HEK293 (cell line): ENCODE data around the gene EML3.
A peak's percentile ranks its signal among the peaks of the same experiment; 100 is the strongest.

ENCODE experiments used
- CTCF ChIA-PET: fragments of 350-600 bp; formaldehyde crosslinking; extraction: SDS; loops from one replicate; lab custom pipeline; 2021; ENCODE audit warnings: antibody characterized with exemption; lab: Yijun Ruan, JAX
- POLR2A ChIA-PET: fragments of 300-600 bp; formaldehyde crosslinking; extraction: SDS; loops from one replicate; lab custom pipeline; 2020; ENCODE audit warnings: antibody characterized with exemption, inconsistent platforms; lab: Yijun Ruan, JAX
- H3K27ac ChIP-seq: fragments of 200-500 bp; sonication (Bioruptor generic); 2 replicates; pipeline ENCODE4 v1.5.1; 2014; ENCODE audit warnings: low read depth, low read length, control low read depth, inconsistent platforms; ENCODE audit errors: extremely low read depth
- H3K36me3 ChIP-seq, 2 experiments: fragments of 200-500 bp in 1 of 2; sonication (Bioruptor generic) in 1 of 2; 1 replicate in 1 of 2; 2 replicates in 1 of 2; pipeline ENCODE4 v1.5.1; 2014 to 2017; ENCODE audit warnings: inconsistent platforms in 2 of 2, low read length in 2 of 2; ENCODE audit not compliant: control insufficient read depth in 2 of 2, insufficient read depth in 1 of 2
- H3K4me1 ChIP-seq: fragments of 200-500 bp; sonication (Bioruptor generic); 2 replicates; pipeline ENCODE4 v1.5.1; 2014; ENCODE audit warnings: mild to moderate bottlenecking, low read length, inconsistent platforms; ENCODE audit not compliant: control insufficient read depth, insufficient read depth
- H3K4me3 ChIP-seq: 2 replicates; pipeline ENCODE4 v1.5.1; 2011; ENCODE audit warnings: low read depth, mild to moderate bottlenecking, control low read depth, low read length, moderate library complexity
- H3K9me3 ChIP-seq: fragments of 200-500 bp; sonication (Bioruptor generic); 2 replicates; pipeline ENCODE4 v1.5.1; 2014; ENCODE audit warnings: low read depth, low read length, inconsistent platforms; ENCODE audit not compliant: control insufficient read depth, insufficient read depth
- BCL11A ChIP-seq: fragments of 450-650 bp; formaldehyde crosslinking; IDR thresholded peaks from 2 replicates; pipeline ENCODE4 v1.5.1; 2016; ENCODE audit warnings: low read depth, missing biosample characterization, missing genetic modification characterization
- IKZF3 ChIP-seq: fragments of 450-650 bp; IDR thresholded peaks from 2 replicates; pipeline ENCODE4 v1.5.0; 2018; ENCODE audit warnings: missing biosample characterization, mild to moderate bottlenecking, missing genetic modification characterization, moderate library complexity
- KLF17 ChIP-seq: fragments of 450-650 bp; formaldehyde crosslinking; IDR thresholded peaks from 2 replicates; pipeline ENCODE4 v1.5.1; 2016; ENCODE audit warnings: missing biosample characterization, missing genetic modification characterization
- PRDM10 ChIP-seq: fragments of 450-650 bp; formaldehyde crosslinking; IDR thresholded peaks from 2 replicates; pipeline ENCODE4 v1.5.1; 2016; ENCODE audit warnings: missing biosample characterization, missing genetic modification characterization
- SP2 ChIP-seq: fragments of 450-650 bp; formaldehyde crosslinking; IDR thresholded peaks from 2 replicates; pipeline ENCODE4 v1.5.1; 2016; ENCODE audit warnings: missing biosample characterization, missing genetic modification characterization
- ZBTB10 ChIP-seq: fragments of 450-650 bp; formaldehyde crosslinking; IDR thresholded peaks from 2 replicates; pipeline ENCODE4 v1.5.1; 2016; ENCODE audit warnings: missing biosample characterization, missing genetic modification characterization
- ZBTB20 ChIP-seq: fragments of 450-650 bp; formaldehyde crosslinking; IDR thresholded peaks from 2 replicates; pipeline ENCODE4 v1.5.1; 2016; ENCODE audit warnings: missing biosample characterization, missing genetic modification characterization
- ZBTB48 ChIP-seq: fragments of 450-650 bp; formaldehyde crosslinking; IDR thresholded peaks from 2 replicates; pipeline ENCODE4 v1.5.1; 2016; ENCODE audit warnings: missing biosample characterization, missing genetic modification characterization
- ZBTB6 ChIP-seq: fragments of 450-650 bp; formaldehyde crosslinking; IDR thresholded peaks from 2 replicates; pipeline ENCODE4 v1.5.1; 2017; ENCODE audit warnings: missing biosample characterization, missing genetic modification characterization
- ZIC2 ChIP-seq: fragments of 450-650 bp; formaldehyde crosslinking; IDR thresholded peaks from 2 replicates; pipeline ENCODE4 v1.5.1; 2016; ENCODE audit warnings: missing biosample characterization, missing genetic modification characterization
- ZNF138 ChIP-seq: fragments of 450-650 bp; formaldehyde crosslinking; IDR thresholded peaks from 2 replicates; pipeline ENCODE4 v1.5.1; 2016; ENCODE audit warnings: missing biosample characterization, missing genetic modification characterization, borderline replicate concordance
- ZNF174 ChIP-seq: fragments of 450-650 bp; formaldehyde crosslinking; IDR thresholded peaks from 2 replicates; pipeline ENCODE4 v1.5.0; 2017; ENCODE audit warnings: missing biosample characterization, mild to moderate bottlenecking, missing genetic modification characterization
- ZNF24 ChIP-seq: fragments of 450-650 bp; formaldehyde crosslinking; IDR thresholded peaks from 2 replicates; pipeline ENCODE4 v1.5.1; 2016; ENCODE audit warnings: missing biosample characterization, missing genetic modification characterization
- ZNF274 ChIP-seq, 2 experiments: fragments of 200-500 bp in 1 of 2; fragments of 450-650 bp in 1 of 2; sonication (Bioruptor generic) in 1 of 2; formaldehyde crosslinking in 1 of 2; IDR thresholded peaks; 2 replicates each; pipeline versions ENCODE4 v1.5.1 to v1.6.1; 2014 to 2016; ENCODE audit warnings: borderline replicate concordance in 1 of 2, inconsistent platforms in 1 of 2, low read length in 1 of 2, missing biosample characterization in 1 of 2, missing genetic modification characterization in 1 of 2
- ZNF324 ChIP-seq: fragments of 450-650 bp; formaldehyde crosslinking; IDR thresholded peaks from 2 replicates; pipeline ENCODE4 v1.5.1; 2016; ENCODE audit warnings: missing biosample characterization, missing genetic modification characterization
- ZNF341 ChIP-seq: fragments of 450-650 bp; formaldehyde crosslinking; IDR thresholded peaks from 2 replicates; pipeline ENCODE4; 2016; ENCODE audit warnings: low read depth, missing biosample characterization, missing genetic modification characterization
- ZNF398 ChIP-seq: fragments of 450-650 bp; formaldehyde crosslinking; IDR thresholded peaks from 2 replicates; pipeline ENCODE4 v1.5.1; 2017; ENCODE audit warnings: missing biosample characterization, missing genetic modification characterization
- ZNF600 ChIP-seq: fragments of 450-650 bp; formaldehyde crosslinking; IDR thresholded peaks from 2 replicates; pipeline ENCODE4 v1.5.1; 2016; ENCODE audit warnings: missing biosample characterization, missing genetic modification characterization
- ZNF629 ChIP-seq: fragments of 450-650 bp; formaldehyde crosslinking; IDR thresholded peaks from 2 replicates; pipeline ENCODE4 v1.5.1; 2017; ENCODE audit warnings: missing biosample characterization, missing genetic modification characterization
- ZNF660 ChIP-seq: fragments of 450-650 bp; IDR thresholded peaks from 2 replicates; pipeline ENCODE4 v1.5.1; 2018; ENCODE audit warnings: missing biosample characterization, mild to moderate bottlenecking, missing genetic modification characterization
- ZNF76 ChIP-seq: fragments of 450-650 bp; formaldehyde crosslinking; IDR thresholded peaks from 2 replicates; pipeline ENCODE4; 2016; ENCODE audit warnings: low read depth, missing biosample characterization, missing genetic modification characterization, borderline replicate concordance
- ZNF791 ChIP-seq: fragments of 450-650 bp; formaldehyde crosslinking; IDR thresholded peaks from 2 replicates; pipeline ENCODE4 v1.5.1; 2016; ENCODE audit warnings: missing biosample characterization, missing genetic modification characterization
- ZSCAN30 ChIP-seq: fragments of 450-650 bp; IDR thresholded peaks from 2 replicates; pipeline ENCODE4 v1.5.1; 2018; ENCODE audit warnings: missing biosample characterization, mild to moderate bottlenecking, missing genetic modification characterization, moderate library complexity
- ZXDB ChIP-seq: fragments of 450-650 bp; formaldehyde crosslinking; IDR thresholded peaks from 2 replicates; pipeline ENCODE4 v1.5.1; 2016; ENCODE audit warnings: missing biosample characterization, missing genetic modification characterization

The EML3 gene

GRCh38 chr11:62556108-62556874, 56.3 kb downstream of the EML3 start:
- Histone ChIP-seq H3K27ac (peak overlapping the region; percentile 53; the same call in 1 of the 2 replicates), H3K9me3 (no peaks in the 10 kb centered on the region), H3K4me3 (no peak overlapping the region), H3K36me3 (peaks cover 9 to 48% of the 10 kb centered on the region in 2 experiments; a peak in 2 of 3 replicates), H3K4me1 (peaks cover 6% of the 10 kb centered on the region; the same call in 1 of the 2 replicates)
- POLR2A ChIA-PET, result interaction anchor here (0.7 to 5.7 kb wide), 9 partner anchors 10 to 132 kb away, joined by 3 to 53 read pairs (median 5); partner anchors contain the start of genes AHNAK, EEF1G and TUT1
- CTCF ChIA-PET, result interaction anchor here (0.6 to 5.2 kb wide), 9 partner anchors 10 to 232 kb away, joined by 3 to 80 read pairs (median 8); no protein-coding TSS in a partner anchor
- TF ChIP-seq ZNF600 (tag by site-specific recombination), result peak; percentile 86
- peak; percentile 58; the same call in 1 of the 2 replicates for TF ChIP-seq KLF17 (tag by site-specific recombination)
- TF ChIP-seq ZNF791 (tag by site-specific recombination), result no peak
- TF ChIP-seq ZNF24 (tag by site-specific recombination), result peak; percentile 46; the same call in 1 of the 2 replicates
- peak; percentile 98 for TF ChIP-seq PRDM10
- TF ChIP-seq ZNF324 (tag by site-specific recombination), result 0 out of 2 replicates have a peak, but pooled peaks have one; percentile 18
- no peak; the same call in 1 of the 2 replicates for TF ChIP-seq ZBTB6 (tag by site-specific recombination)
- TF ChIP-seq ZNF174, result no peak
- peak; percentile 42; the same call in 1 of the 2 replicates for TF ChIP-seq ZNF660 (tag by site-specific recombination)
- TF ChIP-seq ZXDB, result peak; percentile 87
- TF ChIP-seq IKZF3 (tag by site-specific recombination), result peak; percentile 93
- TF ChIP-seq ZBTB48, result peak; percentile 84
- no peak for TF ChIP-seq ZNF274 (IDR thresholded peaks at IDR 0.05; ENCODE audit: low read length)
- TF ChIP-seq ZNF274 (tag by site-specific recombination; IDR thresholded peaks at IDR 0.05; ENCODE audit: borderline replicate concordance), result no peak
- 0 out of 2 replicates have a peak, but pooled peaks have one; percentile 20 for TF ChIP-seq ZSCAN30
- TF ChIP-seq SP2 (tag by site-specific recombination), result peak; percentile 56
- no peak for TF ChIP-seq BCL11A (tag by site-specific recombination)
- peak; percentile 51; the same call in 1 of the 2 replicates for TF ChIP-seq ZNF76 (tag by site-specific recombination)
- TF ChIP-seq ZNF629 (tag by site-specific recombination), result peak; percentile 47; the same call in 1 of the 2 replicates
- peak; percentile 14; the same call in 1 of the 2 replicates for TF ChIP-seq ZBTB10 (tag by site-specific recombination)
- TF ChIP-seq ZNF138 (tag by site-specific recombination), result no peak
- TF ChIP-seq ZNF341, result peak; percentile 71
- peak; percentile 54; the same call in 1 of the 2 replicates for TF ChIP-seq ZBTB20 (tag by site-specific recombination)
- peak; percentile 55 for TF ChIP-seq ZIC2 (tag by site-specific recombination)
- TF ChIP-seq ZNF398 (tag by site-specific recombination), result peak; percentile 50
